Tongue (tissue), 2 donors: ENCODE data around the gene ITPR1. TPM values are rescaled to one million over a fixed set of nuclear protein-coding genes. Genes with fewer than 3 reads are reported as not detected.

Experiments
- DNase-seq: peaks from one replicate; pipeline ENCODE4 v3.0.0-alpha.2; 2015
- total RNA-seq: library from RNA; depleted of rRNA; stranded (reverse); fragments of >200 nt; gene quantifications from one replicate; pipeline ENCODE4 v1.2.3, GENCODE V29; 2014

Gene ITPR1
- total RNA-seq, 1 donor from 2014 or later: 47.3 TPM

DNA sequence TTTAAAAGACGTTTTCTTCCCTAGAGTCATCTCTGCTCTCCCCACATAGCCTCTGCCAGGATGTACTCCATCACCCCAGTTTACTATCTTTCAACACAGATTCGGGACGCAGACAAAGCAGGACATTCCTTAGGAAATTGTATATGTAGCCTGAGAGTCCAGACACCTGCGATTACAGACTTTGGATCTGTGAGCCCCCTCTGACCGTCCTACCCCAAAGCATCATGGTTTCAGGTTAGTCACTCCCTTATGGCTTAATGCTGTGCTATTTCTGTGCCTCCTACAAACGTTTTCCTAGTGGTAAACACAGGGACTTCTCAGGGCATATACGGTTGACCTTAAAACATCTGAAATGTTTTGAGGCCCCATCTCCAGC, 252.1 kb downstream of the ITPR1 start:
- no peak for DNase-seq

DNA sequence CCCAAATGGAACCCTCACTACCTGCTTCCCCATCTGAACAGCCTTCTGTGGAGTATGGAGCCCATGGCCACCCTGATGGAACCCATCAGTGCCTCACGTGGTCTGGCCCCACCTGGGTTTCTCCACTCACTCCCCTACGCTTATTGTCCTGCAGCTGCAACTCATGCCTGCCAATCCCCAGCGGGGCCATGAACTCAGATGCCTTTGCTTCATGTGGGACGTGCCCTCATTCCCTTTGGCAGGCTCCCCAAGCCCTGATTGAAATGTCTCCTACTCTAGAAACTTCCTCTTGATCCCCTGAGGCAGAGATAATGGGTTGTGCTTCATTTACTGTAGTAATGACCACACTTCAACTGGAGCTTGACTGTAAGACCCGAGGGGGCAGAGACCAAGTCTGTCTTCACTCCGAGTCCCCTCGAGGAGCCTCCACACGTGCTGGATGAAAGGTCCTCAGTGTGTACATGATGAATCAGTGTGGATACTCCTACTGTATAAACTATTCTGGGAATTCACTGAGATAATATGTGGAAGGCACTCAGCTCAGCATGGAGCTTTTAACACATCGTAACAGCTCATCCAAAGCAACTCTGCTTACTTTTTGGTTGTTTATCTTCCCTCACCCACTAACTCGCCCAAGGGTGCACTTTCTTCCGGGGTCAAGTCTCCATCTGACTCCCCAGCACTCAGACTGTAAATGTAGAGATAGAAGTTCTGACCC, 253.3 kb downstream of the ITPR1 start:
- DNase-seq: no peak

DNA sequence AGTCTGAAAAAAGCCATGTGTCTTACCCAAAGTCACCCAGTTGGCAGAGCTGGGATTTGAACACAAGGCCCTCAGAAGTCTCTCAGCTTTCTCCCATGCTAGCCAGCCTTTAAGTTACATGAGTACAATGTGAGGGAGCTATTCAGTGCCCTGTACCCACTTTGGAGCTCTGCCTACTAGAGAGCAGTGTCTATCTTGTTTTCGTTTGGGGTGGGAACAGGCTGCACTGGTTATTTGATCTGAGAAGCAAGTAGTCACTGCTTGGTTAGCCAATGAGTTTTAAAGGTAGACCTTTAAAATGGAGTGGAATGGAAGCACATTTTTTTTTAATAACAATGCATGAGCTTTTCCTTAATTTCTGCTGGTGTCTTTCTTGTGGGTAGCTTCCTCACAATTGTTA, 255.0 kb downstream of the ITPR1 start:
- no peak for DNase-seq

DNA sequence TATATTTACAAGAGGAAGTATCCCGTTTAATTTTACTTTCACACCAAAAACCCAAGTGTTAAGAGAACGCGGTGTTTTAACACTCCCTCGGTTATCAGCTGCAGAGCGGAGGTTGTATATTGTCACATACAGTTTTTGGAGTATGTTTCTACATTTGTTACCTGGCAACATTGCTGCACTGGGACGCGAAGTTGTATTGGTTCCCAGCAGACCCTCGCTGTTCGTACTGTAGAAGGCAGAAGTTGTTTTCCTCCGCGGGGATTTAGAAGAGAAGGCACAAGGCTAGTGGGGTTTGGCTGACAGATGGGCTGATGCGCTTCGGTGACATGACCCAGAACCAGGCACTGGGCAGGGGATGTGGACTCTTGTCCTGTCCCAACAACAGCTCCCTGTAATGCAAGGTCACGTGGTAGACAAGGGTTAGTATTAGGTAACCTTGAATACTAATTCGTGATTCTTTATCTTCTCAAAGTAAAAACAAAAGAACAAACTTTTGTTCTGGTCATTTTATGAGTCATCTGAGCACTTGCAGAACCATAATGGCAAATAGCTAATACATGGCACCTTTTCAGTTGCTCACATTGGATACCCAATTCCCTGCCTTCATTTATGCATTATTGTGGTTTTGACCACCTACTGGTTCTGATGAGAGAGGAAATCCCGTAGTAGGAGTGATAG, 255.7 kb downstream of the ITPR1 start:
- no peak for DNase-seq

DNA sequence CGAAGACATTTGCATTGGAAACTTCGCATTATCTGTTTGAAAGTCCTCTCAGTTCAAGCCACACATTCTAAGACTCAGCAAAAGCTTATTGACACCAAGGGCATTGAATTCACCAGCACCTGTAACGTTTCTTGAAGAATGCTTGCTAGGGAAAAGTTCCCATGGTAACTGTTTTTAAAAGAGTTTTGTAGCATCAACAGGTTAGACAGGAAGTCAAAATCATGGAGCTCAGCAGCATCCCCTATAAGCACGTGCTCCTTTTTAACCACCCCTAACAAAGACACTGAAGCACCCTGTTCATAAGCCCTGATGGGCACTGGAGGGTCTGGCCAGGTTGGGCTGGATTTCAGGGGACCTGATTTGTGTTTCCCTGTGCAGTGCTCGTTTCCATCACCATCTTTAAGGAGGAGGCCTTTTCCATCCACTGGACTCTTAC, 256.4 kb downstream of the ITPR1 start:
- no peak for DNase-seq

- peak; percentile 57 for DNase-seq
These were observed 257.3 kb downstream of the ITPR1 start for GRCh38 chr3:4750306-4750968.

- DNase-seq: no peak
These were observed 257.9 kb downstream of the ITPR1 start for GRCh38 chr3:4751029-4751501.

DNA sequence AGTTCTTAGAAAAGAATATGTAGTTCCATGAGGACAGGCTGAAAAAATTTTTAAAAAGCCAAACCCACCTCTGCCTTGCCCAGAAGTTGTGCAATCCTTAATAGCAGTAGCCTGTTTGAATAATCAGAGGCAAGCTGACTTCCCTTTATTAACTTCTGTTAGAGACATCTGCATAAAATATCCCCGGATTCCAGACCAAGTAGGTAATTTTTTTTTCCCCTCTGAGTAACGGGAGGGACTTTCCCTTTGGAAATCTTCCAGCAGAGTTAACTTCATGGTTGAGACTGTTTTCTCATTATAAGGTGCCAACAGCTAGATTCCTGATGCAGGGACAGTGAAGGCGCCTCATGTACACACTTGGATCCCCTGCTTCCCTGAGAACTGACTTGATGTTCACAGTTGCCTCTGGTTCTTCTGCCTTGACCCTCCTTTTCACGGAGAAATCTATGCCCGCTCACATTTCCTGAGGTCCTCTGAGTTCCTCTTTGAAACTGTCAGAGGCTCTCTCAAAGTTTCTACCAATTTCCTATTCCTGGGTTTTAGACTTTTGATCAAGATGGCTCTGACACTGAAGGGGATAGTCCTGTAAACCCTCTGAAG, 258.5 kb downstream of the ITPR1 start:
- peak; percentile 68 for DNase-seq

DNA sequence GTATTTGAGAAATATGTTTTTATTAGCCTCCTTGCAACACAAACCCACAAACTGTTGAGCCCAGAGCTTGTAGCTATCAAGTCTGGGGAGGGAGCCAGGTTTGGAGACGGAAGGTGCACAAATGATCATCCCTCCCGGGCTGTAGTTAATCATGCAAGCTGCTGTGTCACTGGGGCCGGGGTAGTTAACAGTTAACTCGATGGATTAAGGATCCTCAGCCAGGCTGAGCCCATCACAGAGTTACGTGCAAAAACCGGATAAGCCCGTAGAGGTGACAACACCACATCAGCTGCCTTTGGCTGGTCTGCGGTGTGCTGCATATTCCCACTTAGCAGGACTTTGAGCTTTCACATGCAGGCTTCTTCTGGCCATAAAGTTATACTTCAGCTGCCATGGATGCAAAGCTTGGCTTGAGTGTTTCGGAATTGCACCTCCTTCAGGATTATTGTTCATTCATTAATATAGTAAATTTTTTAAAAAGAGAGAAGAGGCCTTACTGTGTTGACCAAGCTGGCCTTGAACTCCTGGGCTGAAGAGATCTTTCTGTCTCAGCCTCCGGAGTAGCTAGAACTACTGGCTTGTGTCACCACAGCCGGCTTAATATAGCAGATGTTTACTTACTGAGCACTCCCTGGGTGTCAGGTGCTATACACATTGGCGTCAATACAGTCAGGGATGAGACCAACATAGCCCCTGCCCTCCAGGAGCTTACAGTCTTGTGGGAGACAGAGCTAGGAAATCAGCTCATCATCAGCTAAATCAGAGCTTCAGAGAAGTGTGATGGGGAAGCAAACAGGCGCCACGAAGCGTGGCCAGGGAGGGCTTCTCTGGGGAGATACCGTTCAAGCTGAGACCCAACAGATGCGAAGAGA, 259.3 kb downstream of the ITPR1 start:
- DNase-seq: no peak

- no peak for DNase-seq
These were observed 260.0 kb downstream of the ITPR1 start for GRCh38 chr3:4753073-4753691.

GRCh38 chr3:4754180-4755086, 261.3 kb downstream of the ITPR1 start:
- no peak for DNase-seq

DNA sequence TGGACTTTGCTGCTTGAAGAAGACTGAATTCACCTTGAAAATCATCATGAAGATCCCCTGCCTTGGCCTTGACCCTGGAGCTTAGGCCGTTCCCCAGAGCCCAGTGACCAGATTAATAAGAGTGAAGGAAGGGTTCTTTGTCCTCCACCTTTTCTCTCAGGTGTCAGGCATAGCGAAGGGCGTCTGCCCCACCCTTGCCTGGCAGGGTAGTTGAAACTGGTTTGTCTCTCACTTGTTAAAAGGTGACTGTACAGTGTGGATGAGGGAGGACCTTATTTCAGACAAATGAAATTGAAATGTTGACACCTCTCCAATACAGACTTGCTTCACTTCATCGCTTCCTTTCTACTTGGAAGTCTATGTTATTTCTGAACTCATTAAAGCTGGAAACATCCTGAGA, 262.4 kb downstream of the ITPR1 start:
- no peak for DNase-seq

- no peak for DNase-seq
These were observed 263.1 kb downstream of the ITPR1 start for GRCh38 chr3:4756057-4756775.

GRCh38 chr3:4756855-4757574, 263.9 kb downstream of the ITPR1 start:
- no peak for DNase-seq

GRCh38 chr3:4757575-4758248, 264.6 kb downstream of the ITPR1 start:
- no peak for DNase-seq

DNA sequence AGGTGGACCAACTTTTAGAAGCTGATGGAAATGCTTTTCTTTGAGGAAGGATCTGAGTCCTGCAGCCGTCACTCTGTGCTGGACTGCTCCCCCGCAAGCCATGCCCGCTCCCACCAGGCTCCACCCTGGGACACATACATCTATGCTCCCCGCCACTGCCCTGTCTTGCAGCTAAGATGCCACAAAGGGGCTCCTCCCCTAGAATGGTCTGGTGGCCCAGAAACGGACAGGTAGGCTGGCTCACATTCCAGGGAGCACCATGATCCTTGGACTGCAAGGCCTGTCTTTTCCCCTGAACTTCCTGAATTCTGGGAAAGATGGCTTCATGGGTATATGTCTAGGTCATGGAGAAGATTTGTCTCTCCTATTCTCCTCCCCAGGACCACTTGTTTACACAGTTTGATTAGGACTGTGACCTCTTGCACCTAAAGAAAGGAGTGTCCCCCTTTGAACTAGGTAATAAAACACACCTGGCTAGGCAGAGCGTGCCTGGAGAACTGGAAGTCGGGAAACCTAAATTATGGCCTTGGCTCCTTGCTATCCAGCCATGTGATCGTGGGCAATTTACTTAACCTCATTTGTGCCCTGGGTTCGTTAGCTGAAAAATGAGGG, 265.2 kb downstream of the ITPR1 start:
- DNase-seq: no peak

DNA sequence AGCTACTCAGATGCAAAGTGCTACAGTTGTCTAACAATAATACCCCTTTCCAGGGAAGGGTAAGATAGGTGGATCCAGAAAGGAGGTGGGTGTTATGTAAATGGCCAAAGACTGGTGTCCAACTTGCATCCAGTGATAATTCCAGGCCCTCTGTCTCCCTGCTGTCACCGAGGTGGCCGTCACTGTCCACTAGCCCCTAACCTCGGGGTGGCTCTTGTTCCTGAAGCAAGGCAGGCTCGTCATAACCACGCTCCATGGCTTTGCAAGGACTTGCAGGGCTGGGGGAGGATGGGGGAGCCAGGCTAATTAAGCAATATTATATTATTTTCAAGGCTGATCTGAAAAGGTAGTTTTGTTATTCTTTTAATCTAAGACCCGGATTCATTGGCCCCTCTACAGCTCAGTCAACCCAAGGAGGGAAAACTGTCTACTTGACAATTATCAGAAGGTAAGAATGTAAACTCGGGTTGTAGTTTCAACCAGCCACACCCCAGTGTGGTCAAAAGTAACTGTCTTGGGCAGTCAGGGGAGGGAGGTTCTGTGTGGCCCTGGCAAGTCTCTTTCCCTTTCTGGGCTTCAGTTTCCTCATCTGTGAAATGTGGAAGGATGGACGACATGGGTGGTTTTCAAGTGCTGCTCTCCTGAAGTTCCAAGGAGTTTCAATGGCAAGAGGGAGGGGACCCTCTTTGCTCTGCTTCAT, 266.0 kb downstream of the ITPR1 start:
- no peak for DNase-seq
